ENCODE results near the gene MANSC1. TPM values are rescaled to one million over a fixed set of nuclear protein-coding genes. Genes with fewer than 3 reads are reported as not detected.

The MANSC1 gene
- 2.8 TPM for polyA plus RNA-seq (2013, experiment 1 of 2; ENCODE audit: insufficient read length)
- 2.0 TPM for polyA plus RNA-seq (2013, experiment 2 of 2; ENCODE audit: insufficient read length)

DNA sequence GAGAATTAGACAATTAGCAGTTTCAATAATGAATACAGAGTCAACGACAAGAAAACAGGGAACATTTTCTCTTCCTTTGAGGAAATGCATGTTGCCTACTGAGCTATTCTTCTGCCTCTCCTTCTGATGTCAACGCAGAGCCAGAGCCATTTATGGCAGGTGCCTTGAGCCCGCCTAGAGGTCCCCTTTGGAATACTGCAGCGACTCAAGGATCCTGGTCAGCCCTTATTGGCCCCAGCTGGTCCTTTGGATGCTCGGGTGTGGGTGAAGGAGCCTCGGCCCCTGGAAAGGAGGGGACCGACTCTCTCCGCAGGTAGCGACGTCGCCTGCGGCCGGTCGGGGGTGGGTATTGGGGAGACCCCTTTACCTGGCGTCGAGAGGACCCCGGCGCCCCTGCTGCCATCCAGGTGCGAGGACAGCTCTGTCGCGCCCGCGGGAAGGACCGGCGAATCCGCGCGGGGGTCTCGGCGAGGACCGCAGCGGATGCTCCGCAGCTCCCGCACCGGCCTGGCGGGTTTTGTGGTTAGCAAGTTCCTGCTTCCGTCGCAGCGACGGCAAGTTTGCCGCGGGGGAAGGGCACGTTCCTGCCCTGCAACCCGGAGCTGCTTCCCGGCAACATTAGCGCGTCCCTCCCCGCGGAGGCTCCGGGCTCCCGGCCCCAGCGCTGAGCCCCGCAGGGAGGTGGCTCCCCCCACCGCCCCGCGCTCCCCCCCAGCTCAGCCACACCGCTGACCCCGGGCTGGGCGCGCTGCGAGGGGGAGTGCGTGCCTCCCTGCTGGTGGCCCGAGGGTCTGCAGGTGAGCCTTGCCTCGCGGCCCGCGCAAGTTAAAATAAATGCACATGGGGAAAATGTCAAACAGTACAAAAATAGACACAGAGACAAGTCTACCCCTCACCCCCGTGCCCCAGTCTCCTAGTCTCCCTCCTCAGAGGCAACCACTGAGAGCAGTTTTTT, at the start of gene MANSC1:
TSS of gene MANSC1 (minus strand) at position 532 of the 955 bp plus-strand sequence. CDS start 6,928 bp downstream, outside the sequence.
- DNase-seq, result peak; percentile 40

DNA sequence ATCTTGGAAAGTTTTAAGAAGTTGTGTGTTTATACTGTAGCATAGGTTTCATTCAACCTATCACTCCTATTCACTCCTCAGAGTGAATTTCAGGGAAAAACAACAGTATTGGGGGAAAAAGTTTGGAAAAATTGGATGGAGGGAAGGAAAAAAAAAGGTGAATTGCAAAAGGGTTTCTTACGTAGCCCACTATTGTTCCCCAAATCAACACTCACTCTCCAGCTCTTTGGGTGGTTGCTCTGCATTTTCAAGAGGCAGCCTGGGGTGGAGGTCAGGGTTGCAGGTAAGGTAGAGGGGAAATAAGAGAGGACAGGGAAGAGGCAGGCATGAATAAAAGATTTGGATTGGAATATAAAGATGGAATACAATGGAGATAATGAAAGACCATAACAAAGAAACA, 49.1 kb upstream of the MANSC1 start:
- DNase-seq, result no peak

DNA sequence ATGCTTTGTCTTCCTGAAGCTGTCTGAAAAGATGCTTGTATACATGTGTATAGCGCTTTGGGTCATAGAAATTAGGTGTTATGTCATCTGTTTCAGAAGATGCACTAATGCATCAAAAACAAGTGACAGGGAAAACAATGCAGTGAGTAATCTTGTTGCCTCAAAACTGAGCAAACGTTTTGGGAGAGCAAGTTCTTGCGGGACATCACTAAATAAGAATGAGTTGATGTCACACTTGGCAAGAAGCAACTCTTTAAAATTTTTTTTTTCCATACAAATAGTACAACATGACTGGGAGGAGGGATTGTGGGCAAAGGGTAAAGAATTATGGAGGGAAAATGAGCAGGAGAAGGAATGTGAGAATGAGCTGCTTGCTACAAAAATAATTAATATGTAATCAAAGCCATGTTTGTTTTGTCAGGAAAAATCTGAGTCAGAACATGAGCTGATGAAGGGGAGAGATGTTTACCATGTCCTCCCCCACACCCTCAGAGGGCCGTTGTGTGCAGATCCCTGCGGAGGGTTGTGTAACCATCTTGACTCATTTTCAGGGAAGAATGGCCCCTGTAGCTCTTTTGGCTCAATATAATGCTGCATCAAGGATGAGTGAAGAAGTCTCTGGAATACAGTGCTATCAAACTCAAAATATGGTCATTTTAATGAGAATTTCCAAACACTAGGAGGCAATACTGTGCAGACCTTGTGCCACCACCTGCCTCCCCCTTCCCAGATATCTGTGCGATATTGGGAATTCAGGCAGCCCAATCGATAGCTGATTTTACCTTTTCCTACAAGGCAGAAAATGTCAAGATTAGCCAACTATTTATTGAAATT, 48.2 kb upstream of the MANSC1 start:
- DNase-seq, result peak; percentile 95

DNA sequence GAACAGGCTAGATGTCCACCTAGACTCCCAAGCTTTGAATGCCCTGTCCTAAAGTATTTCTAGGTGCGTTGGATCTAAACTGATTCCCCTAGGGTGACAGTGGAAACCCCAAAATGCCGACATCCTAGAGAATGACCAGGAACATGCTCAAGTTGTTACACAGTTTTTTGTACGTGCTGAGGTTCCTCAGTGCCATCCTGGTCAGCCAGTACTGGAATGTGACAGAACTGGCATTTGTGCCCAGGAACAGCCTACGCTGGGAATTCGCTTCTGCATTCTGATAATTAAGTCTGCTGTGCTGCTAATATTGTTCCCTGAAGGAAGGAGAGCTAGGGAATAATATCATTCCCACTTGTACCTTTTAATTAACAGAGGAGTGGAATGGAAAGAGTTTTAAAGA, 47.1 kb upstream of the MANSC1 start:
- DNase-seq, result no peak

DNA sequence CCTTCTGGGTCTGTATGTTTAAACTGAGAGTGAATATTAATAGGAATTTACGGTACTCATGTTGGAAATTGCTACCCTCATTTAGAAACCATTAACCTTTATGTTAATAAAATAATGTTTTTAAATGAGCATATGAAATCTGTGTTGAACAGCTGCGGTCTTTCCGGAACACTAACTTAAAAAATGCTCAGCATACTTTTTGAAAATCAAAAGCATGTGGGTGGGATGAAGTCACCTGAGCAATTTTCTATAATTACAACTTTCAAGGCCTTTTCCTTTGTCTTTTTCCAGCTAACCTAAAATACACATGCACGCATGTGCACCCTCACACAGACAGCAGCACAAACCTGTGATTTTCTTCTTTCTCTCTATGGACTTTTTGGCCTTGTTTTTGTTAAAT, 46.7 kb upstream of the MANSC1 start:
- peak; percentile 23 for DNase-seq

DNA sequence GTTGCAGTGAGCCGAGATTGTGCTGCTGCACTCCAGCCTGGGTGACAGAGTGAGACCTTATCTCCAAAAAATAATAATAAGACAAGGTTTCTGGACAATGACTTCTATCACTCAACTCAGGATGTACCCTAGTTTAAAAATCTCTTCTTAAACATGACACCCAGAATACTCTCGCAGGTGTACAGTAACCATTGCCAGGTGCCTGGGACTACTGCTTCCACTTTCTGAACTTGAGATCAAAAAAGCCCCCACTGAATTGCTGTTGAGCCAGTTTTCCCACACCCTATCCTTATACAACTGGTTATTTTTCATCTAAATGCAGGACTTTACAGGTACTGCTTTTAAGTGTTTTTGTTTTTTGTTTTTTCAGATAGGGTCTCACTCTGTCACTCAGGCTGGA, 43.1 kb upstream of the MANSC1 start:
- no peak for DNase-seq

DNA sequence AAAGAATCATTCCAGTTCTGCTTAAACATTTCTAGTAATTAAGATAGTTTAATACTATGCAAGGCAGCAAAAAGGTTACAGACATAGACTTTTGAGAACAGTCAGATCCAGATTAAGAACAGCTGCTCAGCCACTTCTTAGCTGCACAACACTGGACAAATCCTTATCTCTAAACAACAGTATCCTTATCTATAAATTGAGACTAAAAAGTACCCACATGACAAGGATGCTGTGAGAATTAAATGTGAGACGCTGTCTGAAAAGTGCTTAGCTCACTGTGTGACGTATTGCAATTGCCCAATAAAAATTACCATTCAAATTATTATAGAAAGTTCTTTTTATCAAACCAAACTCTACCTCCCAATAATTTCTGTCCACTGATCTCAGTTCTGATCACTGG, 42.4 kb upstream of the MANSC1 start:
- no peak for DNase-seq

DNA sequence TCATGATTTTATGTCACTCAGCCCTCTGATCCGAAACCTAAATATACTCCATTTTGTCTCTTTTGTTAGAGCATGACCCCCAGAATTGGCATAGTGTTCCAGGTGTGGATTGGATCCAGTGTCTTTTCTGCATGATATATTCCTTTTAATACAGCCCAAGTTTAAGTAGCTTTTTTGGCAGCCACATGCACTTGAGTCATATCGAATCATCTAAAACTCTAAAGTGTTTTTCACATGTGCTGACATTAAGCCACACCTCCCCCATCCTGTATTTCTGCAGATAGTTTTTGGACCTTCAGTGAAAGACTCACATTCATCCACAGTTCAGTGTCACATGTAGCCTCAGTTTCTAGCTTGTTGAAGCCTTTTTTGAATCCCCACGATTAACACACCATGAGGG, 37.5 kb upstream of the MANSC1 start:
- peak; percentile 69 for DNase-seq

DNA sequence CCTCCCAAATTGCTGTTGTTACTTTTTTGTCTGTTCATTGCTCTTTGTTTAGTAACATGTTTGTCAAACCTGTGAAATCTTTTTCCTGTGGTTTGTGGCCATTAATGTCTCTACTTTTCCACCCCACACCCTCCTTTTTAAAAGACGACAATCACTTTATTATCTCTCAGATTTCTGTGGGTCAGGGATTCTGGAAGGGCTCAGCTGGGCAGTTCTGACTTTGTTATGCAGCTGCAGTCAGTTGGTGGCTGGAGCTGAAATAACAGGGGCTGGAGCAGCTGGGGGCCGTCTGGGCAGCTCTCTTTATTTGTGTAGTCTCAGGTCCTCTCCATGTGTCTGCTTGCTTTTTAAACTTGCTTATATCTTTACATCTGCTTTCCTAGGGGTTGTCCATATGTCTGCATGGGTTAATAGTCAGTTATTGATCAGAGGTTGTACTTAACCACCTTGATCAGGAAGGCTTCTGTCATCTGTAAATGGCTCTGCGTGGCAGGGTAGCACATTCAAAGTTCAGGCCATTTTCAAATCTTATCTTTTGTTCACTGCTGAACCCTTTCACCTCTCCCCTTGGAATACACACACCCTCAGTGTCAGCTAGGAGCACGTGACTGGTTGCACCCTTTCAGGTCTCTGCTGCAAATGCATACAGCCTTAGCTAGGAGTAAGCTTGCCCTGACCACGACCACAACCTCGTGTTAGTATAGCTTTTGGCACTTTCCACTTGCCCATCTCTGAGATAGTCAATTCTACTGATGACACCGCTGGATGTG, 34.7 kb upstream of the MANSC1 start:
- DNase-seq, result no peak

DNA sequence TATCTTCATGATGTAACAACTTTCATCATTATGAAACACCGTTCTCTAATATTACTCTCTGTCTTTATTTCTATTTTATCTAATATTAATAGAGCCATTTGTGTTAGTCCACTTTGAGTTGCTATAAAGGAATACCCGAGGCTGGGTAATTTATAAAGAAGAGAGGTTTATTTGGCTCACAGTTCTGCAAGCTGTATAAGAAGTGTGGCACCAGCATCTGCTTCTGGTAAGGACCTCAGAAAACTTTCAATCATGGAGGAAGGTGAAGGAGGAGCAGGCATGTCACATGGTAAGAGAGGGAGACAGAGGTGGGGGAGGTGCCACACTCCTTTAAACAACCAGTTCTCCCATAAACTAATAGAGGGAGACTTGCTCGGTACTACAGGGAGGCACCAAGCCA, 31.9 kb upstream of the MANSC1 start:
- DNase-seq, result no peak

DNA sequence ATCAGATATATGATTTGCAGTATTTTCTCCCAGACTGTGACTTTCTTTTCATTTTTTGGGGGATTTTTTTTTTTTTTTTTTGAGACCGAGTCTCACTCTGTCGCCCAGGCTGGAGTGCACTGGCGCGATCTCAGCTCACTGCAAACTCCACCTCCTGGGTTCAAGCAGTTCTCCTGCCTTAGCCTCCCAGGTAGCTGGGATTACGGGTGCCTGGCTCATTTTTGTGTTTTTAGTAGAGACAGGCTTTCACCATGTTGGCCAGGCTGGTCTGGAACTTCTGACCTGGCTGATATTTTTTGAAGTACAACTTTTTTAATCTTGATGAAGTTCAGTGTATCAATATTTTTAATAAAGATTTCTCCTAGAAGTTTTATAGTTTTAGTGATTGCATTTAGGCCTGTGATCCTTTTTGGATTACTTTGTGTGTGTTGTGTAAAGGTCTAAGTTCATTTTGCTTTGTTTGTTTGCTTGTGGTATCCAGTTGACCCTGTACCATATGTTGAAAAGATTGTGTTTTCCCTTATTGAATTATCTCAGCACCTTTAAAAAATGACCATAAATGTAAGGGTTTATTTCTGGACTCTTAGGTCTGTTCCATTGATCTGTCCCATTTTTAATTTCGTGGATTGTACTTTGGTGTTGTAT, 31.0 kb upstream of the MANSC1 start:
- no peak for DNase-seq

DNA sequence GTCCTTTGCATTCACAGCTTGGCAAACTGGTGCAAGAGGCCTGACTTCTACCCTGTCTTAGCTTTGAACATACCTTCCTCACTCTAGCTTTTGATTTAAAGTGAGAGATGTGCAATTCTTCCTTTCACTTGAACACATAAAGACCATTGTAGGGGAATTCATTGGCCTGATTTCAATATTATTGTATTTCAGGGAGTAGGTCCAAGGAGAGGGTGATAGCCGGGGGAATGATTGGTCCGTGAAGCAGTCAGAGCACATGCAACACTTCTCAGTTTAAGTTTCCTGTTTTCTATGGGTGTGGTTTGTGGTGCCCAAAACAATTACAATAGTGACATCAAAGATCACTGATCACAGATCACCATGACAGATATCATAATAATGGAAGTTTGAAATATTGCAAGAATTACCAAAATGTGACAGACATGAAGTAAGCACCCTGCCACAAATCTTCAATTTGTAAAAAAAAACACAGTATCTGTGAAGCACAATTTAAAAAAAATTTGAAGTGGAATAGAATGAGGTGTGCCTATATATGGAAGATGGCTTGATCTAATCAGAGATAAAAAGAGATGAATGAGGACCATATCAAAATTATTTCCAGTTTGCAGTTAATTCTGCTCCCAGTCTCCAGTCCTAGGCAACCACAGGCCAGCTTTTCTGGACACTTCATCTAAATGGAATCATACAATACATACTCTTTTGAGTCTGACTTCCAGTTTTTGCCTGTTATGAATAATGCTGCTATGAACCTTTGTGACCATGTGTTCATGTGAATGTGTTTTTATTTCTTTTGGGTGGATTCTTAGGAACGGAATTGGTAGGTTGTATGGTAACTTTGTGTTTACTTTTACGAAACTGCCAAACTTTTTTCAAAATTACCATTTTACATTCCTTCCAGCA, 30.0 kb upstream of the MANSC1 start:
- DNase-seq, result peak; percentile 31

DNA sequence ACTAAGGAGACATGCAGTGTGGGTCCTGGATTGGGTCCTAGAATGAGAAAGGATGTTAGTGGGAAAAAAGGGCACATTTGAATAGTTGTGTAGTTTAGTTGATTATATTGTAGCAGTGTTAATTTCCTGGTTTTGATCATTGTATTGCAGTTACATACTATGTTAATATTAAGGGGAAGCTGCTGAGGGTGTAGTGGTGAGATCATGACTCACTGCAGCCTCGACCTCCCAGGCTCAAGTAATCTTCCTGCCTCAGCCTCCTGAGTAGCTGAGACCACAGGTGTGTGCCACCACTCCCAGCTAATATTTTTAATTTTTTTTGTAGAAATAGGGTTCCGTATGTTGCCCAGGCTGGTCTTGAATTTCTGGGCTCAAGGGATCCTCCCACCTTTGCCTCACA, 28.6 kb upstream of the MANSC1 start:
- no peak for DNase-seq

DNA sequence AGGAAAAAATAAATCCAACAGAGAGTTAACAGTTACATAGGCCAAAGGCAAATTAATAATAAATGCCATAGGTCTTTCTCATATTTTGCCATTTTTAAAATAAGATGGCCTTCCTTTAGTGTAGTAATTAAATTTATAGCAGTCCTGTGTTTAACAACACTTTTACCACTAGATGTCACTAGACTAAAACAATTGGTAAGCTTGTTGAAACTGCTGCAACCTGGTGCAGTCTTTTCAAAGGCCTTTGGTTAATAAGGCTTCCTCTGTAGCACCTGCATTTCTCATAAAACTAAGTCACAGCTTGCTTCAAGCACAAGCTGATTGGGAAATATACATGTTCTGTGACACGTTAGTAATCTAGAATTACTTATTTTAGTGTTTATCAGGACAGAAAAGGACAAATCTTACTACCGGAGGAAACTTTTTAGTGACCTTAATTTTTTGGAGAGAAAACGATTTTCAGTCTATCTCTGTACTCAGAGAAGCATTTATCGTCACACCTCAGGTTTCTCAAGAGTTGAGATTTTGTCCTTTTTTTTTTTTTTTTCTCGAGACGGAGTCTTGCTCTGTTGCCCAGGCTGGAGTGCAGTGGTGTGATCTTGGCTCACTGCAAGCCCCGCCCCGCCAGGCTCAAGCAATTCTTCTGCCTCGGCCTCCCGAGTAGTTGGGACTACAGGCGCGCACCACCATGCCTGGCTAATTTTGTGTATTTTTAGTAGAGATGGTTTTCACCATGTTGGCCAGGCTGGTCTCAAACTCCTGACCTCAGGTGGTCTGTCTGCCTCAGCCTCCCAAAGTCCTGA, 26.8 kb upstream of the MANSC1 start:
- peak; percentile 75 for DNase-seq

DNA sequence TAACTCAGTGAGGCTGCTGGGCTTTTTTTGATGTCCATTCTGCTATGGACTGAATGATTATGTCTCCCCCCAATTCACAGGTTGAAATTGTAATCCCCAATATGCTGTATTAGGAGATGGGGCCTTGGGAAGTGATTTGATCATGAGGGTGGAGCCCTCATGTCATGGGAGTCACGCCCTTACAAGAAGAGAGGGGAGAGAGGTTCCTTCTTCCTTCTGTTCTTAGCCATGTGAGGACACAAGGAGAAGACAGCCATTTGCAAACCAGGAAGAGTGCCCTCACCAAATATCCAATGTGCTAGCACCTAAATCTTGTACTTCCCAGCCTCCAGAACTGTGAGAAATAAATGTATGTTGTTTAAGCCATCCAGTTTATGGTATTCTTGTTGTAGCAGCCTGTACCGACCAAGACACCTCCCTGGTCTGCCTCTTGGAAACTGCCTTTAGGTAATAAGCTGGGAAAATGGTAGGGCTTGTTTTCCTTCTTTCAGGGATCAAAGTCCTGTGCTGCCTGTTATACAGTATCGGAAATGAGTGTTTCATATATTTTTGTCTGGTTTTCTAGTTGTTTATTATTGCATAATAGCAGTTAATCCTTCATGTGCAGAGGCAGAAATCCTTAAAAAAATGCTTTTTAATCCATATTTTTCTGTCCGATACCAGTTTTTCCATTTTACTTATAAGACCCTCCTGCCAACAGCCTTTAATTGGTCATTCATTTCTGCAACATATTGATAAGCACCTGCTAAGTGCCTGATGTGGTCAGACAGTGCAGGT, 23.1 kb upstream of the MANSC1 start:
- DNase-seq, result no peak

DNA sequence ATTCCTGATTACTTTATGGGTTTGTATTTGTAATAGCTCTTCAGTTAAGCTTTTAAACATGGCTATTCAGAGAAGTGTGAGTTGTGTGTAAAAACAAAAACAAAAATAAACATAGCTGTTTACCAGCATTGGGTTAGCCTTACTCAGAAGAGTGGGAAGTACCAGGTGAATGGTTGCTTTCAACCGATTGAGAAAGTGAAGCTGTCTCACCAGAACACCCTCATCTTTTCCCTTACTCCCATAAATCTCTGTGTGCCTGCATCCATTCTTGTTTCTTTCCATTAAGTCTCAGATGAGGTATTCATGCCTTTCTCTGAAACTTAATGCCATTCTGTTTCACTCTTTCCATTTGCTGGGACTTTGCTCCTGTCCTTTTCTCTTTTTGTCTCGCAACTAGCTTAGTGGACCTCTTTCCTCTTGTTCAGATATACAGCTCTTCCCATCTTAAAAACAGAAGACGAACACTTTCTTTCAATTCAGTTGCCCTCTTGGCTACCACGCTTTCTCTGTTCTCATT, 17.5 kb upstream of the MANSC1 start:
- no peak for DNase-seq

DNA sequence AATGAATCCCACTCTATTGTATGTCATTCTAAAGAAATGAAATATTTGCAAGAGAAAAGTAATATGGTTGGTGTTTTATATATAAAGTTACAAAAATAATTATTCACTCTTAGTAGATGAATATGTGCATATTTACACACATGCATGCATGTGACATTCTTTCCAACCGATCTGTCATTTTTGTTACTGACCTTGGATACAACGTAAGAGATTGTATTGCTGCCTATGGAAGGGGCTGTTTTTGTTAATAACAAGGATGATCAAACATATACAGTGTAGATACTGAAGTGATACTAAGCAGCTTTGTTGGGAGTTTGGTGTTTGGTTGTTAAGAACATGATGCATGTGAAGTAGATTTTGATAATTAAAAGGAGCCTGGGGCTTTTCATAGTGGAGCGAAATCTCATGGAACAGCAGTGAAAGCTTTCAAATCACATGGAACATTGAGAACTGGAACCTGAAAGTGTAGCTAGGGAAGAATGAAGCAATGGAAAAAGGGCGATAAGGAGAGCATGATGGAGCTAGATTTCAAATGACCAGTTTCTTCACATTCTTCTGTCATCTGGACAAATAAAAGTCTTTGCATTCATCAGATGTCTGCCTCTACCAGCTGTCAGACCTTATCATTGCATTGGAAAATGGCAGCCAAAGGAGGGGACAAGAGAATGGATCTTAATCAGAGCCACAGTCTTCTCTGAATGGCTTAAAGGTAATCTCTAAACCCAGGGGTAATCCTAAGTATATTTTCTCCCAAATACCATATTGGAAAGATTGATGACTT, 16.8 kb upstream of the MANSC1 start:
- DNase-seq, result no peak

DNA sequence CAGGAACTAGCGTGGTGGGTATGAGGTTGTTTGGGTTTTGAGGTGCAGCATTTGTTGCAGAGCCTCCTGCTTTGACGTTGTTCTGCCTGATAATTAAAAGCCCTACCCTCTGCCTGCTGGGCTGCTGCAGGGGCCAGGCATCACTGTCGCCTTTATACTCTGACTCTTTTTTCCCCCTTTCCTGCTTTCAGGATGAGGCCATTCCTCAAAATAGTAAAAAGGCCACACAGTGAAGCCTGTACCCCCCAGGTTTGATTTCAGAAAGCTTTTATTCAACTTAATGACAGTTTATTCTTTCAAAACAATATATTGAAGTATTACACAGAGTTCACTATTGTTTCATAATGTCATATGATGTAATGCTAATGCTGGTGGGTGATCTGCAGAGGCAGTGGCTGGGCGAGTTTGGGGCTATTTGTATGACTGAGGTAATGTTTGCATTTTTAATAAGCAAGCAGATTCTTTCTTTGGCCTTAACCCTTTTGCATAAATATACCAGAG, 15.9 kb upstream of the MANSC1 start:
- DNase-seq, result no peak

Measured in fibroblast of skin of abdomen (primary cell).